Stomach (tissue), 9 donors: ENCODE measurements around the gene FOXP2. TPM values are rescaled to one million over a fixed set of nuclear protein-coding genes. Genes with fewer than 3 reads are reported as not detected.

ENCODE experiments used
- DNase-seq, 2 donors: peaks; one replicate each; pipeline versions ENCODE4 v3.0.0 to v3.0.0-alpha.2; 2013 to 2019
- H3K27ac ChIP-seq, 5 donors: fragments of 200-600 bp in 4 of 5; sonication (generic) in 4 of 5; one replicate each; pipeline ENCODE4 v1.5.1; 2013 to 2019; ENCODE audit warnings: mild to moderate bottlenecking in 1 of 5, moderate library complexity in 1 of 5
- H3K27me3 ChIP-seq, 3 donors: fragments of 200-600 bp; sonication (generic); one replicate each; pipeline ENCODE4 v1.5.1; 2017 to 2019; ENCODE audit warnings: mixed run types in 1 of 3
- H3K36me3 ChIP-seq, 4 donors: fragments of 200-600 bp; sonication (generic); 1 replicate in 3 of 4; 2 replicates in 1 of 4; pipeline ENCODE4 v1.5.1; 2016 to 2019
- H3K4me1 ChIP-seq, 4 donors: fragments of 200-600 bp; sonication (generic); one replicate each; pipeline ENCODE4 v1.5.1; 2016 to 2019
- H3K4me3 ChIP-seq, 4 donors: fragments of 200-600 bp; sonication (generic) in 3 of 4; one replicate each; pipeline ENCODE4 v1.5.1; 2016 to 2019; ENCODE audit warnings: mild to moderate bottlenecking in 1 of 4
- H3K9me3 ChIP-seq, 4 donors: fragments of 200-600 bp; sonication (generic); one replicate each; pipeline ENCODE4 v1.5.1; 2016 to 2019
- CTCF ChIP-seq, 7 experiments: fragments of 450-650 bp in 4 of 7; fragments of 200-600 bp in 3 of 7; sonication (generic) in 3 of 7; IDR thresholded peaks; one replicate each; pipeline ENCODE4 v1.5.1; 2016 to 2019; ENCODE audit warnings: antibody characterized with exemption in 7 of 7, control low read depth in 2 of 7, mild to moderate bottlenecking in 1 of 7
- EP300 ChIP-seq: sonication (generic); formaldehyde crosslinking; IDR thresholded peaks from one replicate; pipeline ENCODE4 v1.6.1; 2017; ENCODE audit warnings: antibody characterized with exemption
- POLR2A ChIP-seq, 4 donors: fragments of 450-650 bp; IDR thresholded peaks; one replicate each; pipeline ENCODE4 v1.6.1; 2016; ENCODE audit warnings: antibody characterized with exemption in 4 of 4, control low read depth in 2 of 4, mild to moderate bottlenecking in 1 of 4, moderate library complexity in 1 of 4
- POLR2AphosphoS5 ChIP-seq, 3 donors: sonication (generic); formaldehyde crosslinking; IDR thresholded peaks; one replicate each; pipeline ENCODE4 v1.6.1; 2016; ENCODE audit warnings: antibody characterized with exemption in 3 of 3
- WGBS, 5 donors: extraction: QIAGEN DNeasy Blood & Tissue Kit in 3 of 5; methylation state at CpG; one replicate each; pipeline versions ENCODE4 v1.1.5 to v1.1.7; 2013 to 2018; 5-methylcytosine and 5-hydroxymethylcytosine counted together
- intact Hi-C: fragments of 100-400 bp; cut with DNase I; formaldehyde crosslinking; loops from one replicate; pipeline ENCODE4 v1.15.1; 2023; ENCODE audit warnings: low total_unique reads
- polyA plus RNA-seq, 3 donors: library from polyadenylated mRNA; stranded (reverse); fragments of 200-250 nt; gene quantifications; one replicate each; pipeline ENCODE4 v1.2.3, GENCODE V29; 2013
- total RNA-seq, 5 donors: library from RNA; depleted of rRNA; stranded (reverse); fragments of >200 nt; gene quantifications; one replicate each; pipeline versions ENCODE4 v1.1.0 to v1.2.3, GENCODE V29; 2014 to 2016
- donor health status: healthy with polysubstance abuse.
- donor health status: Bipolar disorder and iron deficiency.
- donor health status: healthy.

The FOXP2 gene
- total and polyA plus RNA-seq, 8 donors, result 0.92 to 51.6 (median 7.1) TPM

DNA sequence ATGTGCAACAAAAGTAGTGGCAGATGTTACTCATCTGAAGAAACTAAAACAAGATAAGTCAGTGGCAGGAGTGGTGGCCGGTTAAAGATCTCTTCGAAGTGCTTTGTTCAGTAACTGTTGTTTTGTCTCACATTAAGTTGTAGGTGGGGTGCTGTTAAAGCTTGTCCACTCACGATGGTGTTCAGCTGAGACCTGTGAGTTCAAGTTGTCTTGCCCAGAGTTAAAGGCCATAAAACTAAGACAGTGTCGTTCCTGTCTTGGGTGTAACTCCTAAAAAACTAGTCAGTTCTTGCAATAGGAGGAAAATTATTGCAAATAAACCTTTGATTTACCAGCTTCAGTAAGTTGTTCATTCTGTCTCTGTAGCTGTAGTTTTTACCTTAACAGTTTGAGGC is 857 bp upstream of the FOXP2 start:
- DNase-seq, result peak in 1 of 2 donors; percentile 36
- H3K4me1 ChIP-seq, result peaks cover 0 to 33% (median 16%) of the 10 kb centered on the region in 4 donors
- 40 to 56% (median 51%) methylated on average over 4 of the region's 4 CpGs for WGBS, 5 donors
- no peaks in the 10 kb centered on the region for H3K36me3 ChIP-seq
- peak overlapping the region in 4 of 5 donors; percentile 17 to 73 (median 43) for H3K27ac ChIP-seq
- no peak for TF ChIP-seq CTCF (IDR thresholded peaks at IDR 0.05)
- TF ChIP-seq EP300, result no peak
- TF ChIP-seq POLR2A (IDR thresholded peaks at IDR 0.05), result no peak
- TF ChIP-seq POLR2AphosphoS5 (IDR thresholded peaks at IDR 0.05), result no peak
- no peak overlapping the region for H3K4me3 ChIP-seq
- H3K9me3 ChIP-seq, result no peaks in the 10 kb centered on the region
- intact Hi-C loops, result no loop called here
- no peaks in the 10 kb centered on the region for H3K27me3 ChIP-seq

DNA sequence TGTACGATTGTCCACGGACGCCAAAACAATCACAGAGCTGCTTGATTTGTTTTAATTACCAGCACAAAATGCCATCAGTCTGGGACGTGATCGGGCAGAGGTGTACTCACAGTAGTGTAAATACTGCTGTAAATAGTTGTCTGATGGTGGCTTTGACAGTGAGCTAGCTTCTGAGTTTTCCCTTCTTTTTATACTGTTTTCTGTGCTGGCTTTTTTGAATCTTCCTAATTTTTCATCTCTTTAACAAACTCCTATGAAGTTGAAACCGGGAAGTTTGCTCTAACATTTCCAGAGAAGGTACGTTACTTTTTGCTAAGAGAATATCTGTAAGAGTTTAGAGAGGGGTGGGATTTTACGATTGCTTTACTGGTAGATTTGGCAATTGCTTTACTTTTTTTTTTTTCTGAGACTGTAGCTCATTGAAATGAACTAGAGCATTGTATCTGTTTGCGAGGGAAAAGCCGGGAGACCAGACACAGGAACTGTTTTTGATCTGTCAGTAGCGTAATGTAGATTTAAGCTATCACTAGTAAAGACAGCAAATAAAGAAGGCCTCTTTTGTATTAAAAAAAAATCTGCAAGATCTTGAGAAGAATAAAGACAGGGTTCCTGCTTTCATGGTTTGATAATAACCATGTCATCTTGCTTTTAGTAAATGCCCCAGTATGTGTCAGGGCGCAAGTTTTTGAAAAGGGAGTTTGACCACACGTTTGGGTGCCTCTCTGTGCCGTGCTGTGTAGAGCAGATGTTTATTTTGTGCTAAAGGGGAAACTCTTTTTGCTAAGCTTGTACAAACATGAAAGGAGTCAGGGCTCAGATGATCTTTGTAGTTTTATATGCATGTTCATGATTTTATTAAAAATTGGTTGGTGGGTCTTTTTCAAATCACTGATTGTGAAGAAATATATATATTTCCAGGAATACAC is 712 bp downstream of the FOXP2 start:
- Histone ChIP-seq H3K27me3 (no peaks in the 10 kb centered on the region), H3K4me3 (peak overlapping the region; percentile 22 to 35 (median 32)), H3K27ac (peak overlapping the region in 4 of 5 donors; percentile 34 to 73 (median 61)), H3K9me3 (no peaks in the 10 kb centered on the region), H3K4me1 (peaks cover 0 to 37% (median 16%) of the 10 kb centered on the region in 4 donors), H3K36me3 (no peaks in the 10 kb centered on the region)
- 14 to 17% (median 16%) methylated on average over 14 of the region's 14 CpGs for WGBS, 5 donors
- intact Hi-C loops, result no loop called here
- TF ChIP-seq POLR2AphosphoS5 (IDR thresholded peaks at IDR 0.05) (no peak), EP300 (no peak), CTCF (IDR thresholded peaks at IDR 0.05) (no peak), POLR2A (IDR thresholded peaks at IDR 0.05) (no peak)
- peak in 1 of 2 donors; percentile 47 for DNase-seq

GRCh38 chr7:114416129-114416990 is 1.7 kb downstream of the FOXP2 start:
- Histone ChIP-seq H3K9me3 (no peaks in the 10 kb centered on the region), H3K27ac (peak overlapping the region in 3 of 5 donors; percentile 56 to 73 (median 66)), H3K4me1 (peaks cover 0 to 38% (median 16%) of the 10 kb centered on the region in 4 donors), H3K36me3 (no peaks in the 10 kb centered on the region), H3K4me3 (peak overlapping the region; percentile 22 to 35 (median 32)), H3K27me3 (no peaks in the 10 kb centered on the region)
- TF ChIP-seq POLR2AphosphoS5 (IDR thresholded peaks at IDR 0.05) (no peak), CTCF (IDR thresholded peaks at IDR 0.05) (no peak), POLR2A (IDR thresholded peaks at IDR 0.05) (no peak), EP300 (no peak)
- peak in 1 of 2 donors; percentile 28 for DNase-seq
- intact Hi-C loops, result no loop called here
- 20 to 33% (median 21%) methylated on average over 10 of the region's 10 CpGs for WGBS, 5 donors

GRCh38 chr7:114417290-114417689 is 2.7 kb downstream of the FOXP2 start:
- 65 to 83% (median 81%) methylated on average over 1 of the region's 1 CpG for WGBS, 5 donors
- Histone ChIP-seq H3K27ac (peak overlapping the region in 1 of 5 donors; percentile 57), H3K9me3 (no peaks in the 10 kb centered on the region), H3K36me3 (no peaks in the 10 kb centered on the region), H3K4me3 (peak overlapping the region in 2 of 4 donors; percentile 15 to 33), H3K27me3 (no peaks in the 10 kb centered on the region), H3K4me1 (peaks cover 0 to 38% (median 16%) of the 10 kb centered on the region in 4 donors)
- TF ChIP-seq CTCF (IDR thresholded peaks at IDR 0.05) (no peak), POLR2AphosphoS5 (IDR thresholded peaks at IDR 0.05) (no peak), EP300 (no peak), POLR2A (IDR thresholded peaks at IDR 0.05) (no peak)
- intact Hi-C loops, result no loop called here
- DNase-seq, result no peak
